Measurements from ENCODE around the gene FAM50A. TPM values are rescaled to one million over a fixed set of nuclear protein-coding genes. Genes with fewer than 3 reads are reported as not detected.

Gene FAM50A
- total RNA-seq, 4 donors from 2014 or later = 37.3 to 104 (median 78.3) TPM

DNA sequence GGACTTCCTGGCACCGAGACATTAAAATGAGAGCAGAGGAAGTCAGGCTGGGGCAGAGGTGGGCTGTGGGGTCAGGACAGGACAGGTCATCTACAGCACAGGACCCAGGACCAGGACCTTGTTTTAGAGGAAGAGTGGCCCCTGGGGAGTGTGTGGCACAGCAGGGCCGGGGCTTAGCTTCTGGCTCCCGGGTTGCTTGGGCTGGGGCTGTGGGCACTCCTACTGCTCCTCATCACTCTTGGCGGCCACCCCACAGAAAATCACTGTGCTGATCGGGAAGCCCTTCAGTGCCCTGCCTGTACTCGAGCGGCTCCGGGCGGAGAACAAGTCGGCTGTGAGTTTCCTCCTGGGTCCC, 23.6 kb upstream of the FAM50A start:
- TF ChIP-seq, protein P1, sequence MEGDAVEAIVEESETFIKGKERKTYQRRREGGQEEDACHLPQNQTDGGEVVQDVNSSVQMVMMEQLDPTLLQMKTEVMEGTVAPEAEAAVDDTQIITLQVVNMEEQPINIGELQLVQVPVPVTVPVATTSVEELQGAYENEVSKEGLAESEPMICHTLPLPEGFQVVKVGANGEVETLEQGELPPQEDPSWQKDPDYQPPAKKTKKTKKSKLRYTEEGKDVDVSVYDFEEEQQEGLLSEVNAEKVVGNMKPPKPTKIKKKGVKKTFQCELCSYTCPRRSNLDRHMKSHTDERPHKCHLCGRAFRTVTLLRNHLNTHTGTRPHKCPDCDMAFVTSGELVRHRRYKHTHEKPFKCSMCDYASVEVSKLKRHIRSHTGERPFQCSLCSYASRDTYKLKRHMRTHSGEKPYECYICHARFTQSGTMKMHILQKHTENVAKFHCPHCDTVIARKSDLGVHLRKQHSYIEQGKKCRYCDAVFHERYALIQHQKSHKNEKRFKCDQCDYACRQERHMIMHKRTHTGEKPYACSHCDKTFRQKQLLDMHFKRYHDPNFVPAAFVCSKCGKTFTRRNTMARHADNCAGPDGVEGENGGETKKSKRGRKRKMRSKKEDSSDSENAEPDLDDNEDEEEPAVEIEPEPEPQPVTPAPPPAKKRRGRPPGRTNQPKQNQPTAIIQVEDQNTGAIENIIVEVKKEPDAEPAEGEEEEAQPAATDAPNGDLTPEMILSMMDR (IDR thresholded peaks at IDR 0.05; ENCODE audit: low read depth) = no peak

DNA sequence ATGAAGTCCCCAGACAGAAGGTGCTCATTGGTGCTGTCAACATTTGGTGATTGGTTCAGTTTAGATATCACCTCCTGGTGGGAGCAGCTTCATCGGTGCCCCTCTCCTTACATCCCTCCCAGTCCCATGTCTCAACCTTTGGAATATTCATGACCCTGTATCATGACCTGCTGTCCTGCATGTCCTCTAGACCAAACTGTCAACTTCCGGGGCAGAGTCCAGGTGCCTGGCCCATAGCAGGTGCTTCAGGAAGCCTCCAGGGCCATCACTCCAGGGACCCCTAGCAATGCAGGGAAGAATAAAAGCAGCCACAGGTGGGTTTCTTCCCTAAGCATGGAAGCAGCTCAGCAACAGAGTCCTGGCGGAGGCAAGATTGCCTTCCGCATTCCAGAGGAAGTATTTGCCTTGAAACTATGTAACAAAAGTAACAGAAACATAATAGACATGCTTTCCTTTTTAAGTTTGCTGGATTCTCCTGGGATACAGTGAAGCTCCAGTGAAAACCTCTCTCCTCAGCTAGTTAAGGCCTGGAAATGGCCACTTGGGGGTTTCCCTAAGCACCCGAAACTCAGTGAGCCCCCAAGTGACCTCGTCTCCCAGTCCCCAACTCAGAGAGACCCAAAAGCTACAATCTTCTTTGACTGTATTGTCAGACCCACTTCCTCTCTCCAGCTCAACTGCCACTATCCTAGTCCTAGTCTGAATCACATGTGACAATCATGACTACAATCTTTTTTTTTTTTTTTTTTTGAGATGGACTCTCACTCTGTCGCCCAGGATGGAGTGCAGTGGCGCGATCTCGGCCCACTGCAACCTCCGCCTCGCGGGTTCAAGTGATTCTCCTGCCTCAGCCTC, 16.8 kb upstream of the FAM50A start:
- TF ChIP-seq, protein P1 (IDR thresholded peaks at IDR 0.05; ENCODE audit: low read depth) = no peak

DNA sequence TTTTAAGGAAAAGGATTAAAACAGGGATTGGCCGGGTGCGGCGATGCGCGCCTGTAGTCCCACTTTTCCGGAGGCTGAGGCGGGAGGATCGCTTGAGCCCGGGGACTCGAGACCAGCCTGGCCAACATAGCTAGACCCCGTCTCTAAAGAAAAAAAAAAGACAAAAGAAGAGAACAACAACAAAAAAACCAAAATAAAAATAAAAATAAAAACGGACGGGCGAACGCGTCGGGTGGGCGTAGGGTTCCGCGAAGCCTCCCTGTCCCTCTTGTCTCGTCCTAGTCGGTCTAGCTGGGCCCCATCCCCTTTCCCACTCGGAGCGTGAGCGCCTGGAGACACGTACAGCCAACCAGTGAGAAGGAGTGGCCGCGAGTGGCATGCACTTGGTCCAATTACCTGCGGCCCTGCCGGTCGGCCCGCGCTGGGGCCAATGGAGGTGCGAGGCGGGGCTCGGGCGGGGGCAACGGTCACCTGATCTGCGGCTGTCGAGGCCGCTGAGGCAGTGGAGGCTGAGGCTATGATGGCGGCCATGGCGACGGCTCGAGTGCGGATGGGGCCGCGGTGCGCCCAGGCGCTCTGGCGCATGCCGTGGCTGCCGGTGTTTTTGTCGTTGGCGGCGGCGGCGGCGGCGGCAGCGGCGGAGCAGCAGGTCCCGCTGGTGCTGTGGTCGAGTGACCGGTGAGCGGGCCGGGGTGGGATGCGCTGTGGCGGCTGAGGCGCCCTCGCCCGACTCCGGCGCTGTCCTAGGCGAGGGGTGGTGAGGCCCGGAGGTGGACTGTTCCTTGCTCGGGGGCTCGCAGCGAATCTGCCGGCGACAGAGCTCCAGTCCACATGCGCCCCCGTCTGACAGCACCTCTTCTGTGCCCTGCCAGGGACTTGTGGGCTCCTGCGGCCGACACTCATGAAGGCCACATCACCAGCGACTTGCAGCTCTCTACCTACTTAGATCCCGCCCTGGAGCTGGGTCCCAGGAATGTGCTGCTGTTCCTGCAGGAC, 15.5 kb upstream of the FAM50A start, which contains the start of gene ATP6AP1:
TSS of gene ATP6AP1 (plus strand) at position 502 of the 996 bp plus-strand sequence. CDS start at position 518, 16 bp downstream.
- TF ChIP-seq, protein P1 (IDR thresholded peaks at IDR 0.05; ENCODE audit: low read depth) = no peak

DNA sequence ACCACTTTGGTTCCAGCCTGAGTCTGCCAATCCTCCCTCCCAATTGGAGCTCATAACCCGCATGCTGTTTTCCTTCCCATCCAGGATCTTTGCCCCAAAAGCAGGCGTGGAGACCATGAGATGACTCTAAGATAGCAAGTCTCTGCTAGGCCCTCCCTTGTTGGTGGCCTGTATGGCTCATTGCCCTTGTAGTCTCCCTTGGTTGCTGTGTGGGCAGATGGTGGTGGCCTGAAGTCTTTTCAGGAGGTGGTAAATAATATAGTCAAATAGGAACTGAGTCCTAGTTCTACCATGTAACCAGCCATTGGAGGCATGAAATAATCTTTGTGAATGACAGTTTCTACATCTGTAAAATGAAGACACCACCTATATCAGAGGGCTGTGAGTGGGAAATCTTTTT, 14.2 kb upstream of the FAM50A start:
- TF ChIP-seq, protein P1 (IDR thresholded peaks at IDR 0.05; ENCODE audit: low read depth) = no peak

DNA sequence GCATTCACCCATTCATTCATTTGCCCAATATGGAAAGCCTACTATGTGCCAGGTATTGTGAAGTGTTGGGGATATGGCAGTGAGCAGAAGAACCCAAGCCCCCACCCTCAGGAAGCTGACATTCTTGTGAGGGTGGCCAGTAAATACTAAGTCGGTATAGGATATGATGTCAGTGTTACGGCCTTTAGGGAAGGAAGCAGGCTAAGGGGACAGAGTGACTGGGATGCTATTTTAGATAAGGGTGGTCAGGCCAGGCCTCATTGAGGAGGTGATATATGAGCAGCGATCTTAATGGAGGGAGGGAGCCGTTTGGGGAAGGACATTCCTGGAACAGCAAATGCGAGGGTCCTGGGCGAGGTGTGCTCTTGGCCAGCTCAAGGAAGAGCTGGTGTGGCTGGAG, 13.5 kb upstream of the FAM50A start:
- TF ChIP-seq, protein P1 (IDR thresholded peaks at IDR 0.05; ENCODE audit: low read depth) = no peak

DNA sequence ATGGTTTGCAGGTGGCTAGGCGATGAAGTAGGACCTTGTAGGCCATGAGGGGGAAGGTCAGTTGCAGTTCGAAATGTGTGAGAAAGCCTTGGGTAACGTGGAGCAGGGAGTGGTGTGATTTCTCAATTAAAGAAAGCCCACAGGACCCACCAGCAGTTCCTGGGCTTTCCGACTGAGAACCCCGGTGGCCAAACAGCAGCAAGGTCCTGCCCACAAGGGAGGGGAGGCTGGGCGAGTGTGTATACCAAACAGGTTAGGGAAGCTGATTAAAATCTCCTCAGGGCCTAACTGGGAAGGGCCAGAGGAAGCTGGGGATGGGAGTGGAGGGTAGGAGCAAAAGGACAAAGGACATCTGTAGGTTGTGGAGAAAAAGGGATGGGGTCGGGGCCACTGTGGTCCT, 13.0 kb upstream of the FAM50A start:
- TF ChIP-seq, protein P1 (IDR thresholded peaks at IDR 0.05; ENCODE audit: low read depth) = no peak

DNA sequence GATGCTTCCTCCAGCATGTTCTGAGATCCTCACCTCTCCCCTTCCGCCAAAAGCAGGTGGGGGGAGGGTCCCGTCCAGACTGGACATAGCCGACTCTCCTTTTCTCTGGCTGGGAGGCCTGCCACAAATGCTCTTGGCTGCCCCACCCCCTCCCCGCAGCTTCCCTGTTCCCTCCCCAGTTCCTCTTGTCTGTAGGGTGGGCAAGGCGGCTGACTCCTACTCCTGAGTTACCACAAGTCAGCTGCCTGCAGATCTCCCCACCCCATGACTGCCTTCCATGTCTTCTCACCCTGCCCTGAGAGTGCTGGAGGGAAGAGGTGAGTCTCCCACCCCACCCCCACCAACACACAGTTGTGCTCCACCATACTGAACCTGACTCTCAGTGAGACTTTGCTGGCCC, 12.6 kb upstream of the FAM50A start:
- TF ChIP-seq, protein P1 (IDR thresholded peaks at IDR 0.05; ENCODE audit: low read depth) = no peak
